GM19351 (cell line): ENCODE results near the gene PRH1.

Experiments used
- ATAC-seq: cut with Tn5 transposase; IDR thresholded peaks from one replicate; pipeline ENCODE4 v1.9.1; 2021; ENCODE audit warnings: mild to moderate bottlenecking, moderate library complexity; ENCODE audit not compliant: unreplicated experiment

PRH1 gene

GRCh38 chr12:10847744-10848143 lies 36.3 kb downstream of the PRH1 start:
- ATAC-seq, result no peak

- no peak for ATAC-seq
Observed at GRCh38 chr12:10842862-10843261, 41.2 kb downstream of the PRH1 start.

GRCh38 chr12:10838461-10838860 lies 45.6 kb downstream of the PRH1 start:
- no peak for ATAC-seq
